Endothelial cell of umbilical vein (primary cell): ENCODE data around the gene SYT17. TPM values are rescaled to one million over a fixed set of nuclear protein-coding genes. Genes with fewer than 3 reads are reported as not detected.

Experiments
- BruUV-seq: library from RNA; stranded (reverse); fragments of 400-500 nt; replicated peaks from 2 replicates; lab custom pipeline; 2021; lab: Mats Ljungman, UMichigan
- CTCF ChIA-PET: fragments of 300-600, 350-600 bp; sonication (Branson Sonifier 250); formaldehyde crosslinking; loops from one replicate; lab custom pipeline; 2021; ENCODE audit warnings: antibody characterized with exemption, inconsistent platforms; lab: Charles Lee
- POLR2A ChIA-PET: fragments of 300-600, 350-600 bp; sonication (Branson Sonifier 250); formaldehyde crosslinking; loops from one replicate; lab custom pipeline; 2021; ENCODE audit warnings: antibody characterized with exemption, inconsistent platforms; lab: Charles Lee
- DNase-seq: peaks from one replicate; pipeline ENCODE4 v3.0.0-alpha.2; 2011; ENCODE audit warnings: low read depth, low spot score
- FAIRE-seq: peaks from 2 replicates; lab custom pipeline; 2011; peaks lifted over from hg19 to GRCh38; lab: Jason Lieb, UNC
- H2AFZ ChIP-seq: 2 replicates; pipeline ENCODE4 v1.6.0; 2012; ENCODE audit warnings: low read depth, low read length, control low read depth, inconsistent platforms
- H3K27ac ChIP-seq: 2 replicates; pipeline ENCODE4 v1.5.1; 2011; ENCODE audit warnings: low read depth, mild to moderate bottlenecking, control low read depth, low read length, moderate library complexity; ENCODE audit not compliant: insufficient read depth
- H3K27me3 ChIP-seq, 2 experiments: 2 replicates each; pipeline versions ENCODE4 v1.6.0 to v1.6.1; 2011; ENCODE audit warnings: low read length in 2 of 2, mixed read lengths in 1 of 2; ENCODE audit not compliant: control insufficient read depth in 2 of 2, insufficient read depth in 2 of 2
- H3K36me3 ChIP-seq, 2 experiments: 2 replicates in 1 of 2; 3 replicates in 1 of 2; pipeline ENCODE4 v1.5.1; 2011; ENCODE audit warnings: low read length in 2 of 2, mild to moderate bottlenecking in 1 of 2, moderate library complexity in 1 of 2; ENCODE audit not compliant: control insufficient read depth in 2 of 2, insufficient read depth in 2 of 2; ENCODE audit errors: extremely low read depth in 1 of 2
- H3K4me1 ChIP-seq: 3 replicates; pipeline ENCODE4 v1.5.1; 2011; ENCODE audit warnings: mild to moderate bottlenecking, low read length; ENCODE audit not compliant: control insufficient read depth, insufficient read depth; ENCODE audit errors: extremely low read depth
- H3K4me2 ChIP-seq: 2 replicates; pipeline ENCODE4 v1.6.1; 2011; ENCODE audit warnings: low read length, control low read depth, mixed read lengths; ENCODE audit not compliant: insufficient read depth
- H3K4me3 ChIP-seq, 3 experiments: fragments of 200-600 bp in 1 of 3; sonication (generic), shearing (Covaris generic) in 1 of 3; replicated peaks in 1 of 3; 2 replicates each; pipeline ENCODE4 v1.5.1; 2011 to 2016; ENCODE audit warnings: control low read depth in 3 of 3, low read length in 3 of 3, mild to moderate bottlenecking in 2 of 3, inconsistent platforms in 1 of 3, low read depth in 1 of 3, moderate library complexity in 1 of 3; ENCODE audit not compliant: insufficient read depth in 1 of 3
- H3K79me2 ChIP-seq: 2 replicates; pipeline ENCODE4 v1.6.0; 2012; ENCODE audit warnings: low read length, inconsistent platforms; ENCODE audit not compliant: control insufficient read depth, insufficient read depth
- H3K9ac ChIP-seq: replicated peaks from 2 replicates; pipeline ENCODE3; 2011; ENCODE audit warnings: low read length, control low read depth; ENCODE audit not compliant: insufficient read depth; ENCODE audit errors: extremely low read depth
- H3K9me1 ChIP-seq: replicated peaks from 3 replicates; pipeline ENCODE4 v1.6.0; 2011; ENCODE audit warnings: mild to moderate bottlenecking, low read length; ENCODE audit not compliant: control insufficient read depth, insufficient read depth; ENCODE audit errors: extremely low read depth
- H3K9me3 ChIP-seq: replicated peaks from 2 replicates; pipeline ENCODE4 v1.5.1; 2012; ENCODE audit warnings: low read length, inconsistent platforms; ENCODE audit not compliant: control insufficient read depth, insufficient read depth
- H4K20me1 ChIP-seq: replicated peaks from 2 replicates; pipeline ENCODE3; 2011; ENCODE audit warnings: mild to moderate bottlenecking, low read length; ENCODE audit not compliant: control insufficient read depth, insufficient read depth; ENCODE audit errors: extremely low read depth
- EZH2 ChIP-seq: IDR thresholded peaks from 2 replicates; pipeline ENCODE4 v1.6.1; 2012; ENCODE audit warnings: borderline replicate concordance, low read depth, mild to moderate bottlenecking, moderate library complexity, low read length, inconsistent platforms; ENCODE audit not compliant: severe bottlenecking
- FOS ChIP-seq: IDR thresholded peaks from 2 replicates; pipeline ENCODE4 v1.6.1; 2011; ENCODE audit warnings: mild to moderate bottlenecking, low read length, moderate library complexity, borderline replicate concordance; ENCODE audit not compliant: insufficient read depth
- GATA2 ChIP-seq: IDR thresholded peaks from 2 replicates; pipeline ENCODE4 v1.7.0; 2011; ENCODE audit warnings: low read depth, mild to moderate bottlenecking, moderate library complexity, mixed read lengths, low read length; ENCODE audit not compliant: insufficient read length, insufficient read depth
- JUN ChIP-seq: IDR thresholded peaks from 2 replicates; pipeline ENCODE4 v1.6.1; 2011; ENCODE audit warnings: borderline replicate concordance, low read depth; ENCODE audit not compliant: insufficient read length, insufficient read depth
- POLR2A ChIP-seq: IDR thresholded peaks from 2 replicates; pipeline ENCODE4 v1.6.1; 2012; ENCODE audit warnings: low read depth, mild to moderate bottlenecking, control low read depth, low read length
- POLR2AphosphoS5 ChIP-seq: IDR thresholded peaks from 2 replicates; pipeline ENCODE4 v1.6.1; 2012; ENCODE audit warnings: low read depth, mild to moderate bottlenecking, control low read depth, low read length, moderate library complexity; ENCODE audit not compliant: insufficient read depth
- dilution Hi-C: fragments of 300-500 bp; cut with MboI; formaldehyde crosslinking; loops from one replicate; pipeline ENCODE4 v1.15.0; 2019; ENCODE audit warnings: low sequenced_read_pairs; ENCODE audit not compliant: extremely low pct_ligation_motif_present
- intact Hi-C: fragments of 100-400 bp; cut with micrococcal nuclease; formaldehyde crosslinking; loops from one replicate; pipeline ENCODE4 v1.10.0; 2022
- polyA plus RNA-seq, 4 experiments: library from polyadenylated mRNA; depleted of rRNA in 3 of 4; stranded (reverse) in 3 of 4; unstranded in 1 of 4; fragments of >200 nt; gene quantifications; 2 replicates each; pipeline versions ENCODE4 v1.2.1 to v1.2.3, GENCODE V29; 2011 to 2012; ENCODE audit warnings: missing spikeins in 1 of 4
- total RNA-seq: library from RNA; stranded (reverse); gene quantifications from 2 replicates; pipeline ENCODE4 v1.2.3, GENCODE V29; 2021
- TF ChIP-seq, protein P1 (sequence below), 2 donors: IDR thresholded peaks; 1 replicate in 1 of 2; 2 replicates in 1 of 2; pipeline ENCODE4 v1.5.1; 2011; ENCODE audit warnings: low read length in 2 of 2, mild to moderate bottlenecking in 2 of 2, moderate library complexity in 2 of 2, control low read depth in 1 of 2, inconsistent platforms in 1 of 2, low read depth in 1 of 2; ENCODE audit not compliant: insufficient read depth in 1 of 2; ENCODE audit errors: extremely low read depth in 1 of 2

Gene SYT17
- total and polyA plus RNA-seq, 2 donors (not counting 3 experiments of a cell fraction or from before 2014, with no cell fraction given), result 1.9 to 4.2 TPM

DNA sequence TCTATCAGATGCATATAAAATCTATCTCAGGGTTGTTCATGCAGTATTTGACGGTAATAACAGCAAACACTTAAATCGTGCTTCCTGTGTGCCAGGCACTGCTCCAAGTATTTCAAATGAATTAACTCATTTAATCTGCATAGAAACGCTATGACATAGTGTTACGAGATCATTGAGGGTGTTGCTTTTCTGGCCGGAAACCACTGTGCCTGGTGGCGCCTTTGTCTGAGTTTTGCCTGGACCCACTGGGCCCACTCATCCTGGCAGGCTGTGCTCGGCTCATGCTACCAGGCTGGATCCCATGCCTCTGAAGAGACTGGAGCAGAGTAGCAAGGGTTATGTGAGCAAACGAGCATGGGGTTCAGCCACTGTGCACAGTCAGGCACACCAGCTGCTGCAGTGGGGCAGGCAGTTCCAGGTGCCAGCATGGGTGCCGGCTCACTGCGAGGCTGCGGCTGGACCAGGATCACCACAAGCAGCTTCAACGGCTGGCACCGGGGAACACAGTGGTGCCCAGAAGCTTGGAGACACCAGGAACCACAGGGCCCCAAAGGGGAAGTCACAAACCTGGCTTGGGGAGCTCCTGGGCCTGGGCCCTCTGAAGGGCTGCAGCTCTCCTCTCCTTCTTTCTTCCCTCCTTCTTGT, 71.6 kb downstream of the SYT17 start:
- no peak overlapping the region for H3K4me3 ChIP-seq
- TF ChIP-seq POLR2A (no peak), EZH2 (no peak), FOS (no peak), POLR2AphosphoS5 (no peak), GATA2 (no peak), JUN (no peak)
- TF ChIP-seq, protein P1, sequence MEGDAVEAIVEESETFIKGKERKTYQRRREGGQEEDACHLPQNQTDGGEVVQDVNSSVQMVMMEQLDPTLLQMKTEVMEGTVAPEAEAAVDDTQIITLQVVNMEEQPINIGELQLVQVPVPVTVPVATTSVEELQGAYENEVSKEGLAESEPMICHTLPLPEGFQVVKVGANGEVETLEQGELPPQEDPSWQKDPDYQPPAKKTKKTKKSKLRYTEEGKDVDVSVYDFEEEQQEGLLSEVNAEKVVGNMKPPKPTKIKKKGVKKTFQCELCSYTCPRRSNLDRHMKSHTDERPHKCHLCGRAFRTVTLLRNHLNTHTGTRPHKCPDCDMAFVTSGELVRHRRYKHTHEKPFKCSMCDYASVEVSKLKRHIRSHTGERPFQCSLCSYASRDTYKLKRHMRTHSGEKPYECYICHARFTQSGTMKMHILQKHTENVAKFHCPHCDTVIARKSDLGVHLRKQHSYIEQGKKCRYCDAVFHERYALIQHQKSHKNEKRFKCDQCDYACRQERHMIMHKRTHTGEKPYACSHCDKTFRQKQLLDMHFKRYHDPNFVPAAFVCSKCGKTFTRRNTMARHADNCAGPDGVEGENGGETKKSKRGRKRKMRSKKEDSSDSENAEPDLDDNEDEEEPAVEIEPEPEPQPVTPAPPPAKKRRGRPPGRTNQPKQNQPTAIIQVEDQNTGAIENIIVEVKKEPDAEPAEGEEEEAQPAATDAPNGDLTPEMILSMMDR (IDR thresholded peaks at IDR 0.05; ENCODE audit: extremely low read depth in 1 of 2, insufficient read depth in 1 of 2, low read depth in 1 of 2, low read length in 2 of 2), result no peak
- H3K27ac ChIP-seq, result no peak overlapping the region
- no peaks in the 10 kb centered on the region for H3K36me3 ChIP-seq
- H3K9ac ChIP-seq, result no peak overlapping the region
- H3K9me3 ChIP-seq, result no peaks in the 10 kb centered on the region
- no peaks in the 10 kb centered on the region for H3K9me1 ChIP-seq
- dilution Hi-C loops, result no loop called here
- H4K20me1 ChIP-seq, result no peaks in the 10 kb centered on the region
- POLR2A ChIA-PET, result no interaction called here
- FAIRE-seq (no peak), DNase-seq (no peak)
- H3K27me3 ChIP-seq, result no peaks in the 10 kb centered on the region
- H3K79me2 ChIP-seq, result no peaks in the 10 kb centered on the region
- BruUV-seq, result no TSS peak
- CTCF ChIA-PET, result interaction anchor here (0.8 kb wide), 1 partner anchor 9 kb away, joined by 3 read pairs; no protein-coding TSS in a partner anchor
- H3K4me2 ChIP-seq, result no peak overlapping the region
- intact Hi-C loops, result no loop called here
- H3K4me1 ChIP-seq, result no peaks in the 10 kb centered on the region
- no peak overlapping the region for H2AFZ ChIP-seq
